Panc1 (cell line): ENCODE measurements around the gene HEATR9.

Experiments
- CTCF ChIP-seq: fragments of 450-650 bp; IDR thresholded peaks from 2 replicates; pipeline ENCODE4 v1.5.1; 2017; ENCODE audit warnings: mild to moderate bottlenecking
- POLR2AphosphoS5 ChIP-seq: IDR thresholded peaks from 2 replicates; pipeline ENCODE4 v1.6.1; 2012; ENCODE audit warnings: mild to moderate bottlenecking, low read depth, low read length, moderate library complexity
- REST ChIP-seq, 2 experiments: IDR thresholded peaks; 2 replicates each; pipeline ENCODE4 v1.6.1; 2011 to 2012; ENCODE audit warnings: low read depth in 2 of 2, control low read depth in 1 of 2, low read length in 1 of 2, mild to moderate bottlenecking in 1 of 2, moderate library complexity in 1 of 2; ENCODE audit not compliant: insufficient read depth in 1 of 2

- TF ChIP-seq CTCF: no peak
- TF ChIP-seq POLR2AphosphoS5: no peak
- no peak for TF ChIP-seq REST (IDR thresholded peaks at IDR 0.05; ENCODE audit: insufficient read depth in 1 of 2, low read depth in 2 of 2, low read length in 1 of 2)
These were observed 49.2 kb downstream of the HEATR9 start for GRCh38 chr17:35819455-35819854.
